Stimulated activated CD4-positive, alpha-beta T cell treated with anti-CD3 and anti-CD28 coated beads, TNF-alpha, amount 100 ng/mL, for 1 hour (primary cell): Measurements from ENCODE around the gene PLEK.
"Not testable (repeated sequence)": the region's sequence is repeated elsewhere in the genome, so short reads cannot be mapped to it uniquely, and the experiment has no call there.

Experiments
- DNase-seq, 3 donors: peaks; one replicate each; pipeline ENCODE4 v3.0.0-alpha.2; 2020; ENCODE audit warnings: low read depth in 3 of 3, low spot score in 1 of 3

PLEK gene

GRCh38 chr2:68365087-68365486, at the start of gene PLEK:
Gene PLEK (plus strand): TSS chr2:68365282. CDS start chr2:68365352, 70 bp downstream.
- DNase-seq, result no peak

DNA sequence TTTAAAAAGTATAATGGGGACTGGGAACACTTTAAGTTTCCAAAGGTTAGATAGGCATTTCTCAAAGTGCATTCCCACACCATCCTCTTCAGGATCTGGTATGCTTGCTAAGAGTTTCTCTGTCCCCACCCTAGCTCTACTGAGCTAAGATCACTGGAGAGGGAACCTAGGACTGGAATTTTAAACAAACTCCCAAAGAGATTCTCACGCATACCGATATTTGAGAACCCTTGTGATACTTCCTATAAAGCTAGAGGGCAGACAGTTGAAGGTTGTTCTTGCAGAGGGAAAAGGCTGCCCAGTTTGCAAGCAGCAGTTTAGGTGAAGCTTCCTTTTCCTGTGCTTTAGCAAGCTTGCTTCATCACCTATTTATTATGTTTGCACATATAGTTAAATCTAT, 49.0 kb upstream of the PLEK start:
- DNase-seq, result no peak

- DNase-seq, result no peak
Observed at GRCh38 chr2:68317971-68318913, 46.8 kb upstream of the PLEK start.

DNA sequence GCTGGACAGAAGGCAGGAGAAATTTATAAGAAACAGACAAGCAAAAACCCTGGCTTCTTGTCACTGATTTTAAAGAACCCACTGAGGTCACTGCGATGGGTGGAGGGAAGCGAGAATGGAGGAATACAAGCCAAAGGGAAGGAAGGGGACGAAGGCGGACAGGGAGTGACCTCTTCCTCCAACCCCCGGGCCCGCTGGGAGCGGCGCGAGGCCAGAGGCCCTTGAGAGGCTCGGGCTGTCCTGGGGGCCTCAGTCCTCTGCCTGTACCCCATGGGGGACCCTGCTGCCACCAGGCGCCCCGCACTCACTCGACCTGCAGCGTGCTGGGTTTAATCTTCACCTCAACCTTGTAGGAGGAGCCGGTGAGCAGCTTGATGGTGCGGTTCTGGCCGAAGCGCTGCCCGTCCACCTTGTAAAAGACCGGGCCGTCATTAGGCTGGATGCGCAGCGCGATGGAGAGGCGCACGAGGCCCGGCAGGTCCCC, 46.1 kb upstream of the PLEK start:
- DNase-seq, result no peak

DNA sequence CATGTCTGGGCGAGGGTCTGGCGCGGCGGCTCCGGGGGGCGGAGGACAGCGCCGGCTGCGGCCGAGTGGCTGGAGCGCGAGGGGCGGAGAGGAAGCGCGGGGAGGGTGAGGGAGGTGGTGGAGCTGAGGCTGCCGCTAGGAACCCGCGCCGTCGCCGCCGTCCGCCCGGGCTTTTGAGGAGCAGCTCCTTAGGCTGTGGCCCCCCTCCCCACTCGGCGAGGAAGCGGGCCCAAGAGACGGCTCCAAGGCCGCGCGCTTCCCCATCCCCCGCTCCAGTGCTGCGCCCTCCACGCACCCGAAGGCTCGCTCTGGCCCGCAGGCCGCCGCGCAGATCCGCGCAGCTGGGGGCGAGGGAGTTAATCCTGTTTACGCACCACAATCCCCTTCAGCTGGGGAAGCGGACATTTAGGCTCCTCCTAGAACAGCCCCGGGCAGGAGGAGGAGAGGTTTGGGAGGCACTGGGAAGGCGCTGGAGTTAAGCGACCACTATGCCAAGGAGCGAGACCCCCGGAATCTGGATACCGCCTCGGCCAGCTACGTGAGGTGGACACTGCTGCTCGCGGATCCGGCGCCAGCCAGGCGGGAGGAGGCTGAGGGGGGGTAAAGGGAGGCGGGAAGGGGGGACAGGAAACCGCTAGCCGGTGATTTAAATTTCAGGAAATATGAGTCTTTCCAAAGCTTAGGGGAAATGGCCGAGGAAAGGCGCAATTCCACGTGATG, 45.5 kb upstream of the PLEK start, which contains the start of gene CNRIP1:
TSS of gene CNRIP1 (minus strand) at position 552 of the 720 bp plus-strand sequence. CDS start at position 3, 549 bp downstream.
- DNase-seq, result no peak

DNA sequence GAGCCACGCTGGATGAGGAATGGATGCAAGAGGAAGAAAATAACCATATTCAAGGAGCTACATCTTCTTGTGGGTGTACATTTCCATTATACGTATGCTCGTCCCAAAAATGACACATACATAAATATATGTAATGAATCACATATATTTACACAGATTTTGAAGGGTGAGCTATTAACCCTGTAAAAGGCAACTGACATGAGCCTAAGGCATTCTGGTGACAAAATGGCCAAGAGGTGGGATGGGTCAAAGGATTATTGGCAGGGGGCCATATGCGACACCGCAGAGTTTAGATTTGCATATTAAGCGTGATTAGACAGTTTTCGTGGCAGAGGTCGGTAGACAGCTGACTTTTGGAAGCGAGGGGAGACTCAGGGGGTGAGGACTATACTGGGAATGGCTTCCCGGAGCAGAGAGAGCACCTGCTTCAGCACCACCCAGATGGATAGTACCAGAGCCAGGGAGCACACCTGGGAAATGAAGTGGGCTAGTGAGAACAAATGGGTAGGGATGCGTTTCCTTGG, 44.9 kb upstream of the PLEK start:
- DNase-seq, result no peak

- no peak for DNase-seq
Observed at GRCh38 chr2:68325056-68325455, 40.0 kb upstream of the PLEK start.

DNA sequence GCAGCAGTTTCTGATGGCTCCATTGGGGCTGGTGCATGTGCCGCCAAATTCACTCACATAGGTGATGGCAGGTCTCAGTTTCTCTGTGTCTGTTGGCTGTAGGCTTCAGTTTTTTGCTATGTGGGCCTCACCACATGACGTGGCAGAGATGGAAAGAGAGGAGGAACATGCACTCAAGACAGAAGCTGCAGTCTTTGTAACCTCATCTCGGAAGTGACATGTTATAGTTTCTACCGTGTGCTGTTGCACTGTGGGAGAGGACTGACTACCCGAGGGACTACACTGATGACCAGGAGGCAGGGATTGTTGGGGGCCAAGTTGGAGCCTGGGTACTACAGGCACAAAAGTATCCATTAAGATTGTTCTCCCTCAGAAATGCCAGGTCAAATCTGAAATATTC, 36.2 kb upstream of the PLEK start:
- no peak for DNase-seq

GRCh38 chr2:68330691-68331090, 34.4 kb upstream of the PLEK start:
- DNase-seq, result no peak

GRCh38 chr2:68333009-68333408, 32.1 kb upstream of the PLEK start:
- DNase-seq, result no peak

- no peak for DNase-seq
Observed at GRCh38 chr2:68333931-68334330, 31.2 kb upstream of the PLEK start.

DNA sequence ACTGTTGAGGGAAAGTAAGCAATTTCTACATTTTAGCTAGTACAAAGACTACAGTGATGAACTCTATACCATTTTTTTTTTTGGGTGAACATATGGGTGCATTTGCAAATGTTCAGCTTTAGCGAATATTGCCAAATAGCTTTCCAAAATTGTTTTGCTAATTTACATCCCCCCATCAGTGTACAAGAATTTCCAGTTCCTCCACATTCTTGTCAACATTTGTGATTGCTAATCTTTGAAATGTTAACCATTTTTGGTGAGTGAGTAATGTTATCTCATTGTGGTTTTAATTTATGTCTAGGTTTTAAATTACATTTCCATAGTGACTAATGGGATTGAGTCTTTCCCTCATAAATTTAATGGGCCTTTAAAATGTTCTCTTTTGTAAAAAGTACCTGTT, 28.9 kb upstream of the PLEK start:
- no peak for DNase-seq

DNA sequence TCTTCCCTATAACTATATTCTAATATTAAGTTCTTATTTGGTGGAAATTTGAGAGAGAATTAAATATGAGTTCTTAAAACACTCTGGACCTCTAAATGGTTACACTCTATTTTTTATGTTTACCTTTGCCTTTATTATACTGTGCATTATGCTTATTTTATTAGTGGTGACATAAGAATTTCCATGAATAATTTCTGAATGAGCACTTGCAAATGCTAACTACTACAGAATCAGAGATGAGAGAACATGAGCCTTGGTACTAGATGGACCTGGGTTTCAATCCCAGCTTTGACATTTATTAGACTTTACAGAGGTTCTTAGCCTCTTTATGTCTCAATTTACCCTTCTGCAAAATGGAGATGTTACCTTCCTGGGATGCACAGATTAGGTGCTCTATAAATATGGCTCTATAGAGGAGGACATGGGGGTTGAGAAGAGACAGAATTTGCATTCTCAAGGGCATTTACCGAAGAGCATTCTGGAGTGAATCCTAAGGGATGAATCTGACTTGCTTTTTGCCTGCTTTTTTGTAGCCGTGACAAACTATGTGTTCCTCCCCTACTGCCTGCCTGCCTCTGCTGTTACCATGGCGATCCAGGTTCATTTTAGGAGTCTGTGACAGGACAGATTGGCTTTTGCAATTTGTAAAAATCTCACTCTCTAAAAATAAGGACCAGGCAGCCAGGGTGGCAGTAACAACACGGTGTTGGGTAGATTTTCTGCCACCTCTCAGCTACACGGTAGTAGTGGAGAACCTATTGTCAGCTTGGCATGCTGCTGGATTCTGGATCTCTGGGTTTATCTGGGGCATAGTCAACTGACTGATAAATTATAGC, 24.6 kb upstream of the PLEK start:
- DNase-seq, result no peak

GRCh38 chr2:68341062-68341329, 24.1 kb upstream of the PLEK start:
- no peak for DNase-seq

DNA sequence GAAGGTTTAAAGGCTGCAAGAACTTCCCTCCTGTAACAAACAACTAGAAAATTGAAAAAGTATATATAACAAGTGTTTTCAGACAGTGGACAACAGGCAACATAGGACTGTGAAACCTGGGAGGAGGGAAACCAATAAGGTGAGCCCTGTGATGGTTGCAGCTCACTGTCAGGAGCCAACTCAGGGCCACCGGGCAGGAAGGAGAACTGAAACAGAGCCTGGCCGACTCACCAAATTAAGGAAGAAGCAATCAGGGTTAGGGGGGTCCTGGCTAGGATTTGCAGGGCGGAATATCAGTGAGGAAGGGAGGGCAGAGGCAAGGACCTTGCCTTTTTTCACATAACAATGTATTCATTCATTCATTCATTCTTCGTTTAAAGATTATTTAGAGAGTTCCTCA, 23.5 kb upstream of the PLEK start:
- no peak for DNase-seq

- no peak for DNase-seq
Observed at GRCh38 chr2:68342470-68342869, 22.6 kb upstream of the PLEK start.

- DNase-seq, result no peak
Observed at GRCh38 chr2:68344031-68344430, 21.1 kb upstream of the PLEK start.

DNA sequence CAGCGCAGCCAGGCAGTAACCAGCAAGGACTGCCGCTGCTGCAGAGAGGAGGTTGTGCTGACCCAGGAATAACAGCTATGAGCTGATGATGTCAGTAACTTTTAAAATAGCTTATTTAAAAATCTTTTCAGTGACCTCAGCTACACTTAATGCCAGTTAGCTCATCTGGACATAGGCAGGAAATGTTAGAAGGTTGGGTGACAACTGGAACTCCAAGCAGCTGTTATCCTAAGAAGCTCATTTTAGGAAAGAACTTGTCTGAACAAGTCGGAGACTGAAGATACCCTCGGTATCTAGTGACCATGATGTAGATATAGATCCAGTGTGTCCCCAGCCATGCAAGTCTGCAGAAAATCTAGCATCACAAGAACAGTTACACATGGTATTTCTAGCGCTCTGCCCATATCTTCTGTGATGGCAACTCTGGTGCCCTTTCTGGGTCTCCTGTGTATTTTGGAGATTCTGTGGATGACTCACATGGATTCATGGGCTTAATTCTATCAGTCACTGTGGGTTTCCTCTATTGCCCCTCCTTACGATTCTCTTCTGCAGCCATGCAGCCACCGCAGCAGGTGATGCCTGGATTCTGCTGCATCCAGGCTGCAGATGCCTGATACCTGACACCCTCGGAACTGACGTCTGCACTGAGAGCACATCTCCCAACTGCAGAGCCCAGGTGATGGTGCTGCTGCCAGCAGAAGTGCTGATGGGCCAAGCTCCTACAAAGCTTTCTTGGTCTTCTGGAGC, 19.8 kb upstream of the PLEK start:
- no peak for DNase-seq

DNA sequence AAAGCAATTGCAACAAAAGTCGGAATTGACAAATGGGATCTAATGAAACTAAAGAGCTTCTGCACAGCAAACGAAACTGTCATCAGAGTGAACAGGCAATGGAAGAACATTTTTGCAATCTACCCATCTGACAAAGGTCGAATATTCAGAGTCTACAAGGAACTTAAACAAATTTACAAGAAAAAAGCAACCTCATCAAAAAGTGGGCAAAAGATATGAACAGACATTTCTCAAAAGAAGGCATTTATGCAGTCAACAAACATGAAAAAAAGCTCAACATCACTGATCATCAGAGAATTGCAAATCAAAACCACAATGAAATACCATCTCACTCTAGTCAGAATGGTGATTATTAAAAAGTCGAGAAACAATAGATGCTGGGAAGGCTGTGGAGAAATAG, 16.0 kb upstream of the PLEK start:
- not testable (repeated sequence) for DNase-seq

- DNase-seq, result no peak
Observed at GRCh38 chr2:68351997-68352396, 13.1 kb upstream of the PLEK start.
